HCT116 (cell line): ENCODE results near the gene FAM53A.

ENCODE experiments used
- CEBPB ChIP-seq: IDR thresholded peaks from 2 replicates; pipeline ENCODE4 v1.6.1; 2012; ENCODE audit warnings: low read depth
- CTCF ChIP-seq, 3 experiments: fragments of 200-600 bp in 1 of 3; sonication (generic) in 1 of 3; IDR thresholded peaks in 2 of 3; conservative IDR thresholded peaks in 1 of 3; 2 replicates each; pipeline ENCODE4 v1.5.1; 2012 to 2017; ENCODE audit warnings: low read depth in 2 of 3, low read length in 2 of 3, antibody characterized with exemption in 1 of 3, borderline replicate concordance in 1 of 3, control low read depth in 1 of 3, mild to moderate bottlenecking in 1 of 3, mixed read lengths in 1 of 3, mixed run types in 1 of 3, moderate library complexity in 1 of 3; ENCODE audit not compliant: insufficient read depth in 1 of 3
- TCF7L2 ChIP-seq: IDR thresholded peaks from 2 replicates; pipeline ENCODE4 v1.7.0; 2011; ENCODE audit warnings: borderline replicate concordance, inconsistent platforms; ENCODE audit not compliant: insufficient read depth, insufficient read length; ENCODE audit errors: extremely low read depth

- TF ChIP-seq CEBPB, result no peak
- no peak for TF ChIP-seq TCF7L2
- no peak for TF ChIP-seq CTCF (IDR thresholded peaks at IDR 0.05 in 2 of 3, conservative IDR thresholded peaks at IDR 0.05 in 1 of 3; ENCODE audit: borderline replicate concordance in 1 of 3, insufficient read depth in 1 of 3, low read depth in 2 of 3, low read length in 2 of 3)
These were observed 2.4 kb upstream of the FAM53A start for GRCh38 chr4:1686440-1687036.
